Aorta (tissue), 5 donors: ENCODE measurements around the gene PROM2. TPM values are rescaled to one million over a fixed set of nuclear protein-coding genes. Genes with fewer than 3 reads are reported as not detected.

Experiments used
- ATAC-seq: fragments of 200-7000 bp; cut with Tn5 transposase; one replicate; pipeline ENCODE4 v1.9.1; 2022; ENCODE audit warnings: moderate library complexity; ENCODE audit not compliant: low FRiP score
- DNase-seq, 2 donors: peaks; one replicate each; pipeline ENCODE4 v3.0.0-alpha.2; 2020
- H3K27ac ChIP-seq, 2 donors: one replicate each; pipeline ENCODE4 v1.5.1; 2013; ENCODE audit warnings: low read length in 2 of 2, mild to moderate bottlenecking in 2 of 2, moderate library complexity in 2 of 2, control low read depth in 1 of 2, inconsistent platforms in 1 of 2, low read depth in 1 of 2
- H3K27me3 ChIP-seq, 2 donors: one replicate each; pipeline ENCODE4 v1.6.1; 2013; ENCODE audit warnings: control low read depth in 1 of 2, low read length in 1 of 2, mild to moderate bottlenecking in 1 of 2, moderate library complexity in 1 of 2; ENCODE audit not compliant: insufficient read depth in 2 of 2, control insufficient read depth in 1 of 2
- H3K36me3 ChIP-seq, 2 donors: one replicate each; pipeline ENCODE4 v1.6.1; 2013; ENCODE audit warnings: control low read depth in 1 of 2, low read length in 1 of 2, mild to moderate bottlenecking in 1 of 2; ENCODE audit not compliant: insufficient read depth in 2 of 2, control insufficient read depth in 1 of 2
- H3K4me1 ChIP-seq, 2 donors: one replicate each; pipeline ENCODE4 v1.6.1; 2013; ENCODE audit warnings: low read length in 2 of 2, control low read depth in 1 of 2, mild to moderate bottlenecking in 1 of 2, moderate library complexity in 1 of 2; ENCODE audit not compliant: insufficient read depth in 2 of 2, control insufficient read depth in 1 of 2
- H3K4me3 ChIP-seq, 2 donors: one replicate each; pipeline ENCODE4 v1.5.1; 2013; ENCODE audit warnings: low read length in 2 of 2, control low read depth in 1 of 2, mild to moderate bottlenecking in 1 of 2
- H3K9me3 ChIP-seq: one replicate; pipeline ENCODE4 v1.6.1; 2013; ENCODE audit warnings: mild to moderate bottlenecking, low read length; ENCODE audit not compliant: control insufficient read depth
- WGBS, 2 donors: extraction: QIAGEN DNeasy Blood & Tissue Kit; methylation state at CpG; one replicate each; pipeline ENCODE4 v1.1.7; 2013; 5-methylcytosine and 5-hydroxymethylcytosine counted together
- intact Hi-C, 2 donors: fragments of 100-400 bp; cut with DNase I; formaldehyde crosslinking; loops; one replicate each; pipeline versions ENCODE4 v1.14.2 to v1.15.0; 2022
- polyA plus RNA-seq, 2 donors: library from polyadenylated mRNA; stranded (reverse); fragments of 200-250 nt; gene quantifications; one replicate each; pipeline ENCODE4 v1.2.3, GENCODE V29; 2013
- total RNA-seq, 2 donors: library from RNA; stranded (reverse); fragmentation: NEBNext Ultra II Directional; extraction: Animal tissue kit (Norgen Biotek cat#: 25700); gene quantifications; one replicate each; pipeline ENCODE4 v1.2.1, GENCODE V29; 2021
- donor health status: healthy with polysubstance abuse.
- donor health status: Bipolar disorder and iron deficiency.
- donor health status: DM: no; HTN: no; CAD: no.
- donor health status: DM: no; HTN: no; CAD: no.
- donor health status: DM: yes; HTN: yes; CAD: no.

PROM2 gene
- total and polyA plus RNA-seq, 4 donors: 1.4 to 2.8 (median 1.4) TPM; not detected in 1

DNA sequence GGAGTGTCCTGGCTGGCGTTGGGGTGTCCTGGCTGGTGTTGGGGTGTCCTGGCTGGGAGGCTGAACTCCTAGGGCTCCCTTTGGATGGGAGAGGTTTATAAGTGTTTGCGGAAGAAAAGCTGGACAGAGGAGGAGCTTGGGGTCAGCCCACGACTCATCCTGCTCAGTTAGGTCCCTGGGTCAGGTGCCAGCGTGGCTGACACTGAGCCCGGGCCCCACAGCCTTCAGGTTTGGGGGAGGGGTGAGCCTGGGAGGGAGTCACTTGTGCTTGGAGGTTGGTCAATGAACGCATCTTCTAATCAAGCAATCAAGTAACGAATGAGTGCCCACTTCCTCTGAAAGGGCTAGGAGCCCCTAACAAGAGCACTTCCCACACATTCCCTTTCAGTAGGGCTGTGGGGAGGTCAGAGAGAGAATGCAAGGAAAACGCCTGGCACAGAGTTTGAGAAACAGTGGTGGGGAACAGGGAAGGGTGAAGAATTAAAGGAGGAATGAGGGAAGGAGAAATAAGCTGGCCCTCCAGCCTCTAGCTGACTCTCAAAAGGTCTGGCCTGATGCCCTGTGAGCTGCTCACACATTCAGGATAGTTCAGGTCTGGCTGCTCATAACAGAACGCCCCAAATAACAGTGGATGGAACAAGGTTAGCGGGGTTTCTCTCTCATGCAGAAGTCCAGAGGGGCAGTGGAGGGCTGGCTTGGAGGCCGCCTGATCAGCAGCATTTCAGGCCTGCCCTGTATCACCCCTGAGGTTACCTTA is 23.6 kb downstream of the PROM2 start:
- DNase-seq: no peak
- 46 to 48% methylated on average over 11 of the region's 11 CpGs for WGBS, 2 donors
- no peak for ATAC-seq
- Histone ChIP-seq H3K27ac (no peak overlapping the region), H3K36me3 (no peaks in the 10 kb centered on the region), H3K27me3 (no peaks in the 10 kb centered on the region), H3K4me3 (no peak overlapping the region), H3K9me3 (no peaks in the 10 kb centered on the region), H3K4me1 (no peaks in the 10 kb centered on the region)
- intact Hi-C loops: no loop called here

GRCh38 chr2:95298486-95299111 is 24.4 kb downstream of the PROM2 start:
- Histone ChIP-seq H3K4me3 (no peak overlapping the region), H3K9me3 (no peaks in the 10 kb centered on the region), H3K36me3 (no peaks in the 10 kb centered on the region), H3K27ac (no peak overlapping the region), H3K4me1 (no peaks in the 10 kb centered on the region), H3K27me3 (no peaks in the 10 kb centered on the region)
- intact Hi-C loops: no loop called here
- DNase-seq (no peak), ATAC-seq (no peak)
- WGBS, 2 donors: 83 to 92% methylated on average over 9 of the region's 9 CpGs

- WGBS, 2 donors: 85 to 91% methylated on average over 9 of the region's 9 CpGs
- no peak for DNase-seq
- H3K27me3 ChIP-seq: no peaks in the 10 kb centered on the region
These were observed 25.7 kb downstream of the PROM2 start for GRCh38 chr2:95299961-95300360.

DNA sequence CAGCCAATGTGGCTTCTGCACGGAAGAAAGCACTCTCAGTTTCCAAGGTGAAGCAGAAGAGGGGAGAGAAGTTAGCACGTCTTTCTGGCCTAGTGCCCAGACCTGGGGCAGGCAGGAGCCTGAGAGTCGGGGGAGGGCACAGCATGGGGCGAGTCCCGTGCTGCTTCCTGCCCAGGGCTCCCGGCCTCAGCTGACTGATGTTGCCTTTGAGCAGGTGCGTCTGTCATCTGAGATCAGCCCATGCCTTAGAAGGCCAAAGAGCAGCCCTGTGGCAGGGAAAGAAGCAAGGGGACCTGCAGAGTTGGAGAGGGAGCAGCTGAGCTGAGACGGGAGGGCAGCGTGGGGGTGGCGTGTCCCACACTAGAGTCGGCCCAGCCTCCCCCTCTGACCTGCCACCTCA is 26.2 kb downstream of the PROM2 start:
- ATAC-seq: no peak
- Histone ChIP-seq H3K27me3 (no peaks in the 10 kb centered on the region), H3K36me3 (no peaks in the 10 kb centered on the region), H3K9me3 (no peaks in the 10 kb centered on the region), H3K4me3 (no peak overlapping the region), H3K4me1 (no peaks in the 10 kb centered on the region), H3K27ac (no peak overlapping the region)
- intact Hi-C loops: no loop called here
- WGBS, 2 donors: 44 to 53% methylated on average over 11 of the region's 11 CpGs
- DNase-seq: no peak

More at GRCh38 chr2:95299961-95300360, 25.7 kb downstream of the PROM2 start:
- Histone ChIP-seq H3K4me1 (no peaks in the 10 kb centered on the region), H3K4me3 (no peak overlapping the region), H3K36me3 (no peaks in the 10 kb centered on the region), H3K9me3 (no peaks in the 10 kb centered on the region), H3K27ac (no peak overlapping the region)
- no peak for ATAC-seq
- intact Hi-C loops: no loop called here

GRCh38 chr2:95301186-95301585 is 26.9 kb downstream of the PROM2 start:
- no peak for DNase-seq
- no peak overlapping the region for H3K27ac ChIP-seq
- no peak for ATAC-seq
- 70 to 77% methylated on average over 4 of the region's 4 CpGs for WGBS, 2 donors
- intact Hi-C loops: no loop called here
- no peaks in the 10 kb centered on the region for H3K36me3 ChIP-seq
- H3K4me1 ChIP-seq: no peaks in the 10 kb centered on the region
- H3K4me3 ChIP-seq: no peak overlapping the region
- H3K9me3 ChIP-seq: no peaks in the 10 kb centered on the region
- no peaks in the 10 kb centered on the region for H3K27me3 ChIP-seq

DNA sequence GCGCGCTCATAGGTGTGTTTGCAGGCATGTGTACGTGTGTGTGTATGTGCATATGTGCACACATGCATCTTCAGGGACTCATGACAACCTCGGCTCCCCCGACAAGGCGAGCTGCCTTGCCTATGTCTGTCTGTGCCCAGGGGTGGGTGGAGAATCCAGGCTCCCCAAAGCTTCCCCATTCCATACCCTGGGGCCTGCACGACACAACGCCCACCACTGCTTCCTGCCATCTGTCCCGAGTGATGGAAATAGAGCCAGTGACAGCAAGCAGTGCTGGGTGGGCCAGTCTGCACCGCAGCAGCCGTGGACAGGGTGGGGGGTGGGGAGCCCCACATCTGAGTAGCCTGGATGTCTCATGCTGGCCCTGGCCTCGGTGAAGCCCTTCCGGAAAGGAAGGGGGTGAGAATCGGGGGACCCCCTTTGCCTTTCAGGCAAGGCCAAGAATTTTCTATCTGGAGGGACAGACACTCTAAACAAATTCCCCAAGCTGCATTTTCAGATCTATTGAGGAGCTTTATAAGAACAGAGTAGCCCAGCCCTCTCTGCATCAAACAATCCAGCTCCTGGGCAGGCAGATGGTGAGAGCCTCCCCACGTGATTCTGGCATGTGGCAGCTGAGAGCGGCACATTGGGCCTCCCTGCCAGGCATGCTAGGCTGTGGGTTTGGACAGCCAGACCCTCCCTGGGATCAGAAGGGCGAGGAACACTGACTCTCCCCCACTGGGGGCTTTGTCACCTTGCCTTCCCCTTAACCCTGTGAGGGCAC is 27.8 kb downstream of the PROM2 start:
- no peak for ATAC-seq
- Histone ChIP-seq H3K27me3 (no peaks in the 10 kb centered on the region), H3K4me3 (no peak overlapping the region), H3K9me3 (no peaks in the 10 kb centered on the region), H3K4me1 (no peaks in the 10 kb centered on the region), H3K27ac (no peak overlapping the region), H3K36me3 (no peaks in the 10 kb centered on the region)
- intact Hi-C loops: no loop called here
- WGBS, 2 donors: 82 to 84% methylated on average over 17 of the region's 17 CpGs
- DNase-seq: no peak

DNA sequence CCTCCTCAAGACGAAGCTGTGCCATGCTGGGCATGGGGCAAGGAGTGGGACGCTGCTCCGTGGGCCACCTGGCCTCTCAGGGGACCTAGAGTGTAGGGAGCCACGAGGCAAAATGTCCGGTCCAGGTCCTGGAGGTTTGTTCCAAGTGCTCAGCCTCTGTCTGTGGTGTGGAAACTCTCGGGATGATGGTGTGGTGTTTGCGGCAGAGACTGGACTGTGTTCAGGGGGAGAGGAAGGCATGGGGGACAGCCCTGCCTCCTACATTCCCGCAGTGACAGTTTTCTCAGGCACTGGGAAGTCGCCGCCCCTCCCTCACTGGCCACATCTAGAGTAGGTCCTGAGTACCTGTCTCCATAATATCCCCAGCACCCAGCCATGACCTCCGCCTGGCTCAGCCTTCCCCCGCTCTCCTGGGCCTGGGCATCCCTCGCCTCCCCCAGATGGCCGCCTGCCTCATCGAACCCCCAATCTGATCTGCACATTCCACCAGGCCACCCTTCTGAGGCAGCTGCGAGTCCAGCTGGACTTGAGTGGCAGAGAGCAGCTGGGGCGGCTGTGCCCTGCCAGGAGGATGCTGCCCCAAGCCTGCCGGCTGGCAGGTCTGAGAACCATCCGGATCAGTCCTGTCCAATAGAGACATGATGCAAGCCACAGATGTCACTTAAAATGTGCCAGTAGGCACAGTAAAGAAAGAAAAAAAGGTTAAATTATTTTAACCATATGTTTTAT is 29.1 kb downstream of the PROM2 start:
- no peaks in the 10 kb centered on the region for H3K9me3 ChIP-seq
- 92 to 94% methylated on average over 19 of the region's 19 CpGs for WGBS, 2 donors
- DNase-seq: no peak
- H3K27me3 ChIP-seq: no peaks in the 10 kb centered on the region
- no peaks in the 10 kb centered on the region for H3K36me3 ChIP-seq
- intact Hi-C loops: no loop called here
- no peaks in the 10 kb centered on the region for H3K4me1 ChIP-seq
- no peak overlapping the region for H3K27ac ChIP-seq
- no peak for ATAC-seq
- H3K4me3 ChIP-seq: no peak overlapping the region

GRCh38 chr2:95305380-95306061 is 31.3 kb downstream of the PROM2 start:
- 7% methylated on average over 15 of the region's 15 CpGs for WGBS, 2 donors
- Histone ChIP-seq H3K27me3 (no peaks in the 10 kb centered on the region), H3K9me3 (no peaks in the 10 kb centered on the region), H3K4me1 (no peaks in the 10 kb centered on the region), H3K36me3 (no peaks in the 10 kb centered on the region), H3K4me3 (no peak overlapping the region), H3K27ac (no peak overlapping the region)
- no peak for ATAC-seq
- intact Hi-C loops: no loop called here
- DNase-seq: no peak
